Muscle of leg (tissue), 16 donors: ENCODE results near the gene EMB. TPM values are rescaled to one million over a fixed set of nuclear protein-coding genes. Genes with fewer than 3 reads are reported as not detected.
A peak's percentile ranks its signal among the peaks of the same experiment; 100 is the strongest.
"Not testable (repeated sequence)": the region's sequence is repeated elsewhere in the genome, so short reads cannot be mapped to it uniquely, and the experiment has no call there.

Experiments used
- DNase-seq: peaks from one replicate; pipeline ENCODE4 v3.0.0; 2013
- H3K27ac ChIP-seq: one replicate; pipeline ENCODE4 v1.5.1; 2013; ENCODE audit warnings: mild to moderate bottlenecking, low read length, control low read depth
- H3K27me3 ChIP-seq: one replicate; pipeline ENCODE4 v1.6.1; 2013; ENCODE audit warnings: low read length; ENCODE audit not compliant: control insufficient read depth, insufficient read depth
- H3K36me3 ChIP-seq: one replicate; pipeline ENCODE4 v1.6.1; 2013; ENCODE audit warnings: low read length; ENCODE audit not compliant: control insufficient read depth, insufficient read depth
- H3K4me1 ChIP-seq: one replicate; pipeline ENCODE4 v1.6.1; 2013; ENCODE audit warnings: low read length; ENCODE audit not compliant: control insufficient read depth, insufficient read depth
- H3K4me3 ChIP-seq: one replicate; pipeline ENCODE4 v1.5.1; 2013; ENCODE audit warnings: low read length, control low read depth
- H3K9me3 ChIP-seq: replicated peaks from 2 replicates; pipeline ENCODE4 v1.6.1; 2013; ENCODE audit warnings: low read depth, low read length; ENCODE audit not compliant: control insufficient read depth
- WGBS: methylation state at CpG from one replicate; pipeline ENCODE4 v1.1.5; 2013; ENCODE audit warnings: missing lambda C conversion rate; ENCODE audit not compliant: insufficient coverage; 5-methylcytosine and 5-hydroxymethylcytosine counted together
- long read RNA-seq, 11 donors: transcript quantifications; one replicate each; lab custom pipeline, GENCODE V29; 2026
- polyA plus RNA-seq, 8 donors: library from polyadenylated mRNA; unstranded; fragments of 120-200 nt; gene quantifications; one replicate each; pipeline versions ENCODE4 v1.2.1 to v1.2.3, GENCODE V29; 2013; ENCODE audit warnings: inconsistent platforms in 1 of 8, low replicate concordance in 1 of 8; ENCODE audit not compliant: insufficient read length in 8 of 8, insufficient read depth in 1 of 8
- total RNA-seq: library from RNA; stranded (reverse); fragments of 120-200 nt; gene quantifications from one replicate; pipeline ENCODE4 v1.2.4, GENCODE V29; 2013

EMB gene
- total RNA-seq (4.3 TPM), polyA plus RNA-seq (1 to 10 TPM; 2.3 to 5.9 (median 3.1) TPM)
- long read RNA-seq, donor 1 = 0 reads
- long read RNA-seq, donor 2, full-length matches to known transcripts = 1 of 1 reads
- long read RNA-seq, donor 2, partial matches to known transcripts = 0 of 1 reads
- long read RNA-seq, donor 2, other reads (novel, unspliced or antisense) = 0 of 1 reads
- long read RNA-seq, donor 3, full-length matches to known transcripts = 1 of 1 reads
- long read RNA-seq, donor 3, partial matches to known transcripts = 0 of 1 reads
- long read RNA-seq, donor 3, other reads (novel, unspliced or antisense) = 0 of 1 reads
- long read RNA-seq, donor 4 = 0 reads
- long read RNA-seq, donor 5, full-length matches to known transcripts = 1 of 1 reads
- long read RNA-seq, donor 5, partial matches to known transcripts = 0 of 1 reads
- long read RNA-seq, donor 5, other reads (novel, unspliced or antisense) = 0 of 1 reads
- long read RNA-seq, donor 6, full-length matches to known transcripts = 1 of 1 reads
- long read RNA-seq, donor 6, partial matches to known transcripts = 0 of 1 reads
- long read RNA-seq, donor 6, other reads (novel, unspliced or antisense) = 0 of 1 reads
- long read RNA-seq, donor 7 = 0 reads
- long read RNA-seq, donor 8 = 0 reads
- long read RNA-seq, donor 9, full-length matches to known transcripts = 1 of 1 reads
- long read RNA-seq, donor 9, partial matches to known transcripts = 0 of 1 reads
- long read RNA-seq, donor 9, other reads (novel, unspliced or antisense) = 0 of 1 reads
- long read RNA-seq, donor 10 = 0 reads
- long read RNA-seq, donor 11 = 0 reads

DNA sequence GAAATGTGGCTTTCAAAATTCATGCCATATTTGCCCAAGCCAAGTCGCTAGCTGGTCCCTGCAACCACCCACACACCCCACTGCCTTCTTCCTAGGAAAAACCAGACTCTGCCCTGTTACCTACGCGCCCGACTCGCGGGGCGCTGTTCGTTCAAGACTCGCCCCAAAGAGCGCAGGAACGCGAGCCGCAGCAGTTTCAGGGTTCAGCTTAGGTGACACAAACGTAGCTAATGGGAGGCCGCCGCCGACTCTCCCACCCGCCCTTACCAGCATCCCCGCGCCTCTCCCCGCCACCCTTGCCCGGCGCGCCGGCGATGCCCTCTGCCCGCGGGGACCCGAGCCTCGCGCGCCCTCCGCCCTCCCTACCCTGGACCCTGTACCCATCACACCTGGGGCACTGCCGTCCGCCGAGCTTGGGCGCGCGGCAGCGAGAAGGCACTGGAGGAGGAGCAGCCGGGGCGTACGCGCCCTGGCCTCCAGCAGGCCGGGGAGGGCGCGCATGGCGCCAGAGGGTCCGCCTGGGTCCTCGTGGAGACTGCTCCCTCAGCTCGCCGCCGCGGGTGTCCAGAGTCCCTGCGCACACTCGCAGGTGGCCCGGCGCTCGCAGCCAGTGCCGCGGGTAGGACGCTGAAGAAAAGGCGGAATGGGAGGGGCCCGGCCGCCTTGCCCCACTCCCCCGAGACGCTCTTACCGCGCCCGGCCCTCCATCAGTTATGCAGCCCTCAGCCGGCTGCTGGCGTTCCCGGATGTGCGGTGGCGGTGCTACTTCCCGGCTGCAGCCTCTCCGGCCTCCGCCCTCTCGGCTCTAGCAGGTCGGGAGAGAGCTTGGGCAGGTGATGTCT, at the start of gene EMB:
Gene EMB, minus strand, starts transcription at position 638 of the 842 bp plus-strand sequence. Its CDS starts 137 bp downstream, at position 501.
- H3K9me3 ChIP-seq = no peaks in the 10 kb centered on the region
- H3K36me3 ChIP-seq = no peaks in the 10 kb centered on the region
- H3K4me1 ChIP-seq = peaks cover 5% of the 10 kb centered on the region
- H3K27ac ChIP-seq = no peak within 1 kb of the TSS
- DNase-seq = peak; percentile 32
- H3K27me3 ChIP-seq = peaks cover 12% of the 10 kb centered on the region
- WGBS = under 1% methylated on average over 80 of the region's 80 CpGs
- H3K4me3 ChIP-seq = peak within 1 kb of the TSS; percentile 34

DNA sequence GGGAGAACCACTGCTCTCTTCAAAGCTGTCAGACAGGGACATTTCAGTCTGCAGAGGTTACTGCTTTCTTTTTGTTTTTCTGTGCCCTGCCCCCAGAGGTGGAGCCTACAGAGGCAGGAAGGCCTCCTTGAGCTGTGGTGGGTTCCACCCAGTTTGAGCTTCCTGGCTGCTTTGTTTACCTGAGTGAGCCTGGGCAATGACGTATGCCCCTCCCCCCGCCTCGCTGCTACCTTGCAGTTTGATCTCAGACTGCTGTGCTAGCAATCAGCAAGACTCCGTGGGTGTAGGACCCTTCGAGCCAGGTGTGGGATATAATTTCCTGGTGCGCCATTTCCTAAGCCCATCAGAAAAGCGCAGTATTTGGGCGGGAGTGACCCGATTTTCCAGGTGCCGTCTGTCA, 48.4 kb upstream of the EMB start:
- H3K27me3 ChIP-seq, DNase-seq, H3K36me3 ChIP-seq, H3K4me1 ChIP-seq, H3K4me3 ChIP-seq, H3K27ac ChIP-seq, H3K9me3 ChIP-seq: not testable (repeated sequence)
- 81% methylated on average over 5 of the region's 10 CpGs for WGBS

GRCh38 chr5:50478790-50479189, 37.7 kb upstream of the EMB start:
- 75% methylated on average over 1 of the region's 2 CpGs for WGBS
- H3K9me3 ChIP-seq, H3K27ac ChIP-seq, H3K4me3 ChIP-seq, DNase-seq, H3K4me1 ChIP-seq, H3K27me3 ChIP-seq, H3K36me3 ChIP-seq: not testable (repeated sequence)

DNA sequence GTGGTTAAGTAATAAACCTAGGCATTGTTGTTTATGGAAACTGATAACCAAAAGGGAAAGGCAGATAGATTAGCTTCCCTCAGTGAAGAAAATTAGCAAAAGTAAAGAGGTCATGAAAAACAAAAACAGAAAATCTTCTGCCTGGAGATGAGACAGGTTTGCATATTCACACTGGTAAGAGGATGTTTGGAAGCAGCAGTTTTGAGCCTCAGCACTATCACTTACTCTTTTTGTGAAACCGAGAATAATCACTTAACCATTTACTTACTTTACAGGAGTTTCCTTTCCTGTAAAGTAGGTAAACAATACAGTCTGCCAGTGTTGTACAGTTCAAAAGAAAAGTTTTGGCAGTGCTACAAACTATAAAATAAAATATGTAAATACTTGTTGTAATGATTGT, 35.5 kb upstream of the EMB start:
- Histone ChIP-seq H3K4me3 (no peak overlapping the region), H3K4me1 (no peaks in the 10 kb centered on the region), H3K27ac (no peak overlapping the region), H3K27me3 (no peaks in the 10 kb centered on the region), H3K36me3 (no peaks in the 10 kb centered on the region), H3K9me3 (peaks cover 8% of the 10 kb centered on the region)
- DNase-seq = no peak
- no CpG with 5 or more reads among the region's 1 CpG for whole genome bisulfite sequencing

GRCh38 chr5:50465015-50465414, 23.9 kb upstream of the EMB start:
- H3K36me3 ChIP-seq, H3K27ac ChIP-seq, H3K4me3 ChIP-seq, DNase-seq, H3K9me3 ChIP-seq, H3K4me1 ChIP-seq, H3K27me3 ChIP-seq: not testable (repeated sequence)
- WGBS = 93% methylated on average over 22 of the region's 23 CpGs

- Histone ChIP-seq H3K36me3 (no peaks in the 10 kb centered on the region), H3K4me1 (no peaks in the 10 kb centered on the region), H3K27me3 (no peaks in the 10 kb centered on the region), H3K9me3 (peaks cover 2% of the 10 kb centered on the region), H3K4me3 (no peak overlapping the region), H3K27ac (no peak overlapping the region)
- DNase-seq = no peak
- WGBS = 63% methylated on average over 1 of the region's 1 CpG
Observed at GRCh38 chr5:50463726-50464125, 22.6 kb upstream of the EMB start.

GRCh38 chr5:50463047-50463446, 22.0 kb upstream of the EMB start:
- H3K4me1 ChIP-seq = no peaks in the 10 kb centered on the region
- H3K4me3 ChIP-seq = no peak overlapping the region
- DNase-seq = no peak
- no peaks in the 10 kb centered on the region for H3K36me3 ChIP-seq
- WGBS = no CpG with 5 or more reads among the region's 2 CpGs
- no peaks in the 10 kb centered on the region for H3K27me3 ChIP-seq
- H3K27ac ChIP-seq = no peak overlapping the region
- peaks cover 2% of the 10 kb centered on the region for H3K9me3 ChIP-seq

DNA sequence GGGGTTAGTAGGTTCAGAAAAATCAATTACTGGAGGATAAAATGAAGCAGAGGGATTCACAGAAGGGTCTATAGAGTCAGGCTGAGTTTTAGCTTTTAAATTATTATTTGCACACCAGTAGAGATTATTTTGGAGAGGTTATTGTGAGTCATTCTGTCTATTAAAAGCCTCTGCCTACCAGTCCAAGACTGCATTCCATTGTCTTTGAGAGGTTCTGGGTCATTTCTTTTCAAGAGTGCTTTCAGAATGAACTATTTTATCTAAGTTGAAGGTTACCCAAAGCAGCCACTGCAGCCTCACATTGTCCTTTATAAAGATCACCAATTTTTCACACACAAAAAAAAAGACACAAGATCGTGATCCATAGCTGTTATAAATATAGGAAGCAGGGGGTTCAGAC, 21.5 kb upstream of the EMB start:
- not testable (repeated sequence) for H3K36me3 ChIP-seq, H3K27ac ChIP-seq, H3K4me1 ChIP-seq, DNase-seq, H3K27me3 ChIP-seq, H3K9me3 ChIP-seq, H3K4me3 ChIP-seq
- no CpG with 5 or more reads among the region's 1 CpG for WGBS

- not testable (repeated sequence) for DNase-seq, H3K9me3 ChIP-seq, H3K27ac ChIP-seq, H3K36me3 ChIP-seq, H3K4me3 ChIP-seq, H3K27me3 ChIP-seq, H3K4me1 ChIP-seq
- WGBS = 68% methylated on average over 3 of the region's 9 CpGs
Observed at GRCh38 chr5:50458372-50458771, 17.3 kb upstream of the EMB start.

DNA sequence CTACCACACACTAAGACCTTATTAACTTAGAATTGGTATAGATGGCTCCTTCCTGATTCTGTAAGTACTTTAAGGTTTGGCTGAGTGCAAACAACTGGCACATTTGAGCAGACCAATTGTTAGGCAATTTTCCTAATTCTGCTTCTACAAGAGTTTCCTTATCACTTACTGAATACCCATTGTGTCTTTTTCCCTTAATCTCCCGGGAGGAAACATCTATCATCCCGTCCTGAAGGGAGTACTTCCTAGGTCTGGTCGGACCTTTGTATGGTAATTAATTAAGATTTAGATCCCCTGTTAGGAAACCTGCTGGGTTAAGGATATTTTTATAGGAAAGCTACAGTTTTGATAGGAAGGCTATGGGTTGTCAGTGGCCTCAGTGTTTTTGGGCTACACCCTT, 8.2 kb upstream of the EMB start:
- DNase-seq, H3K4me3 ChIP-seq, H3K27me3 ChIP-seq, H3K9me3 ChIP-seq, H3K27ac ChIP-seq, H3K36me3 ChIP-seq, H3K4me1 ChIP-seq: not testable (repeated sequence)
- WGBS = no CpG with 5 or more reads among the region's 3 CpGs
